ENCODE data around the gene MCUB.
"Not testable (repeated sequence)": the region's sequence is repeated elsewhere in the genome, so short reads cannot be mapped to it uniquely, and the experiment has no call there.

The MCUB gene

DNA sequence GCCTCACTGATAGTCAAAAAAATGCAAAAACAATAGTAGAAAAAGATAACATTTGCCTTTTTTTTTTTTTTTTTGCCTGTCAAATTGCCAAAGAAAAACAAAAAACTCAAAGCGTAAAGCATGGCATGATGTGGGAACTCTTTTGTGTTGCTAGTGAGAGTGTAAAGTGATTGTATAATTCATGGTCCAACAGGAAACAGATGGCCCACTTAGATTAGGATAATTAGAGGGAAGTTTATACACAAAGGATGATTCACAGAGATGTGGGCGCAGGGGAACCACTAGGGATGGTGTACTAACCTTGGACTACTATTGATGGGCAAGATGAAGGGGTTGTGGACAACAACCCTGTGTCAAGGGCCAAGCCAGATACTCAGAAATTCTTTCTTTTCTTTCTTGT, 16.4 kb downstream of the MCUB start:
- no peak for DNase-seq

DNA sequence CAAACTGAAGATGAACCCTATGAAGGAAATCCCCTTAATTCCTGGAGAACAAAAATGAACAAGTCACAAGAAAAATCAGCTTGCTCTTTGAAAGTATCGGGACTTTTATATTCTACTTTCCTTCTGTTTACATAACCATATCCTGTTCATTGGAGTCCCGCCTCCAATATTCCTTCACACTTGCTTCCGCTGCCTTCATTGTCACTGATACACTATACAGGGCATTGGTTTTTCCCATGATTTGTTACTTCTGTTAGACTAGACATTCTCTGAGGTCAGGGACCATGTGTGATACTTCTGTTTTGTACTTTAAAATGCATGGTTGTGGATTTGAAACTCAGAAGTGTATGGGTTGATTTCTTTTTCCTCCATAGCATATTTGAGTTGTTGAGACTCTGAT, 18.8 kb downstream of the MCUB start:
- DNase-seq: no peak

DNA sequence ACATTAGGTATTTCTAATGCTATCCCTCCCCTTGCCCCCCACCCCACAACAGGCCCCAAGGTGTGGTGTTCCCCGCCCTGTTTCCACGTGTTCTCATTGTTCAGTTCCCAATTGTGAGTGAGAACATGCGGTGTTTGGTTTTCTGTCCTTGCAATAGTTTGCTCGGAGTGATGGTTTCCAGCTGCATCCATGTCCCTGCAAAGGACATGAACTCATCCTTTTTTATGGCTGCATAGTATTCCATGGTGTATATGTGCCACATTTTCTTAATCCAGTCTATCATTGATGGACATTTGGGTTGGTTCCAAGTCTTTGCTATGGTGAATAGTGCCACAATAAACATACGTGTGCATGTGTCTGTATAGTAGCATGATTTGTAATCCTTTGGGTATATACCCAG, 20.0 kb downstream of the MCUB start:
- DNase-seq: not testable (repeated sequence)

DNA sequence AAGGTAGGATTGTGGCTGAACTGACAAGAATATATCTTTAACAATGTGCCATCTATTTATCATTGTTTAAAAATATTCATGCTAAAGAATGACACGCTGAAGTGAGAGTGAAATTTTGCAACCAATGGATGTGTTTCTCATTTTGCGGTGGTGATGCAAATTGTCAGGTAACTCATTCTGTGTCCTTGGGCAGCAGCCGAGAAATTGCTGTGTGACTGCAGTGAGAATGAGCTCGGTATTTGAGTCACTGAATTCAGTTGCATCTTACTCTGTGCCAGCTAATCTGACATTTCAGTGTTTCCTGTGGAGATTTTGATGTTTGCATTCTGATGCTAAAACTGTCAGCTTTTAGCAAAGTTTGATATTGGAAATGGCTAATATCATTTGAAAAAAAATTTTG, 28.1 kb downstream of the MCUB start:
- DNase-seq: peak in 2 of 58 donors; percentile 5 to 13

DNA sequence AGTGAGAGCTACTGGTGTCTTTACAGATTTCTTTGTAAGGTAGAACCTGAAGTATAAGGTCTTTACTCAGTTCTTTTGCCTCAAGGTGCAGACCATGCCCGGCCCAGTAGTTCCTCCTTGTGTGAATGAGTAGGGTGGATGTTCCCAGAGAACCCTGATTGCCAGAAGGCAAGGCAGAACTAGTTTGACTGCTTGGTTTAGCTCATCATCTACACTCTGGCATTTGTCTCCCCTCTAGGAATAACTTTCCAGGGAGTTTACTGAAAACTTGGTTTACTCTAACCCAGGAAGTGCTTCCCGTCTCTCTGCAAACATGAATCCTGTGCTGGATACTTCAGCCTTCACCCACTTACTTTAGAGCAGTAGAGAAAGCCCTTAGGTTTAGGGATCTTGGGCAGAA, 29.1 kb downstream of the MCUB start:
- no peak for DNase-seq

DNA sequence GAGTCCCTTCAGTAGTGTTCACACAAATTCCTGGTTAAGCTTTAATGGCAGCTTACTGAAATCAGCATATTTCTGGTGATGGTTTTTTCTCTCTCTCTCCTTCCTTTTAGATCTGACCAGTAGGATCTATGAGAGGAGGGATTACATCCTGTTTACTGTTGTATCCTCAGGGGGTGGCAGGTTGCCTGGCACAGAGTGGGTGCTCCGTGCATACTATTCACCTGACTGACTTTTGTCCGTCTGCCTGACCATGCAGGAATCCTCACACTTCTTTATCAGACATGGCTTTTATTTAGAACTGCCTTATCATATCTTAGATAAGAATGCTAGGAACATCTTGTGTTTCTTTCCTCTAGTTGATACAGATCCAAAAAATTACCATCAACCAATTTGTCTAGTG, 29.6 kb downstream of the MCUB start:
- DNase-seq: no peak

DNA sequence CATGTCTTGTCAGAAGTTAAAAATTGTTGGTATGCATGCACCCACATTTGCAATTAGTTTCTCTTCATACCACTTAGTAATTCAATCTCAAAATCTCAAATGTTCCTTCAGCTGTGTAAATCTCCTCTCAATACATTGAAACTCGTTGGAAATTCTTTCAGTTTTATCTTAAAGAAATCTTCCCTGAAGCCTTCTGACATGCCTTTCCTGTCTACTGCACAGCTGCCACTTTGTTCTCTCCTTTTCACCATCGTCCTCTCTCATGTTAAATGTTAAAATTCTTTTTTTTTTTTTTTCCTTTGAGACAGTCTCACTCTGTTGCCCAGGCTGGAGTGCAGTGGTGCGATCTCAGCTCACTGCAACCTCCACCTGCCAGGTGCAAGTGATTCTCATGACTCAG, 30.9 kb downstream of the MCUB start:
- DNase-seq: no peak

DNA sequence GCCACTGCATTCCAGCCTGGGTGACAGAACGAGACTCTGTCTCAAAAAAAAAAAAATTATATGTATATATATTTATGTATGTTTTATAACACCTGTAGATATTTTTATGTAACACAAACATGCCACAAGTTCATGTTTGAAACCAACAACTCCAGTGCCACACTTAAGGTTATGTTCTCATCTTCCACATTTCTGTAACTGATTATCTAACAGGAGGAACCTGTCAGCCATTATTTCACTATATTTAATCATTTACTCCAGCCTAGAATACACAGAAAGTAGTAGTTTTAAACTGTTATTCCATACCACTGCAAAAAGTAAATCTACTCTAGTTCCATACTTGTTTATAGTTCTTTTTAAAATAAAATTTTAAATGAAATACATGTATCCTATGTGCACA, 32.3 kb downstream of the MCUB start:
- DNase-seq: no peak

DNA sequence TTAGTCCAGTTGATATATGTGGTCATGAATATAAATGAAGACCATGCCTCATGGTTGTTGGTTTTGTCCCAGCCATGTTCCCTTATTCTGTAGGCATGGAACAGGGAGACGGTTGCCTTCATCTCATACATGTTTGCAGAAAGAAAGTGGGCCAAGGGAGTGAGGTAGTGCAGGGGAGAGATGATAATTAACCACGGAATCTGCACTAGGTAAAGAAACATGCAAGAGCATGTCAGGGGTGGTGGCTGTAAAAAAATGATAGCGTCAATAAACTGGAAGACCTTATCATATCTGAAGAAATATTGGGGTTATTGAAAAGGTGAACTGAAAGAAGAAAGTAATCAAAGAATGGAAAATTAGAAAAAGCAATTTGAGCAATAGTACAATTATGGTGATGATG, 35.1 kb downstream of the MCUB start:
- not testable (repeated sequence) for DNase-seq

DNA sequence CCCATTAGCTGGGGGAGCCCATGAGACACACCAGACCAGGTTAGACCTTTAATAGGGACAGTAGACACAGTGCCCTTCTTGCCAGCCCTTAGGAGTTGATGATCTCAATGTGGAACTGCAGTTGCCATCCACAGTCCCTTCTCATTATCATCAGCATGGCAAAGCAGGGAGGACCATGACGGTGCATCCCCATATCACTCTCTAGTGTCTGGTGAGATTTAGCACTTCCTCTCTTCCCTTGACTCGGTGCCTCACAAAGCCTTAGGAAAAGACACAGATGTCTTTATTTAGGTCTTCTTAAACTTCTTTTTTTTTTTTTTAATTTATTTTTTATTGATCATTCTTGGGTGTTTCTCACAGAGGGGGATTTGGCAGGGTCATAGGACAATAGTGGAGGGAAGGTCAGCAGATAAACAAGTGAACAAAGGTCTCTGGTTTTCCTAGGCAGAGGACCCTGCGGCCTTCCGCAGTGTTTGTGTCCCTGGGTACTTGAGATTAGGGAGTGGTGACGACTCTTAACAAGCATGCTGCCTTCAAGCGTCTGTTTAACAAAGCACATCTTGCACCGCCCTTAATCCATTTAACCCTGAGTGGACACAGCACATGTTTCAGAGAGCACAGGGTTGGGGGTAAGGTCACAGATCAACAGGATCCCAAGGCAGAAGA, 36.5 kb downstream of the MCUB start:
- DNase-seq: not testable (repeated sequence)

DNA sequence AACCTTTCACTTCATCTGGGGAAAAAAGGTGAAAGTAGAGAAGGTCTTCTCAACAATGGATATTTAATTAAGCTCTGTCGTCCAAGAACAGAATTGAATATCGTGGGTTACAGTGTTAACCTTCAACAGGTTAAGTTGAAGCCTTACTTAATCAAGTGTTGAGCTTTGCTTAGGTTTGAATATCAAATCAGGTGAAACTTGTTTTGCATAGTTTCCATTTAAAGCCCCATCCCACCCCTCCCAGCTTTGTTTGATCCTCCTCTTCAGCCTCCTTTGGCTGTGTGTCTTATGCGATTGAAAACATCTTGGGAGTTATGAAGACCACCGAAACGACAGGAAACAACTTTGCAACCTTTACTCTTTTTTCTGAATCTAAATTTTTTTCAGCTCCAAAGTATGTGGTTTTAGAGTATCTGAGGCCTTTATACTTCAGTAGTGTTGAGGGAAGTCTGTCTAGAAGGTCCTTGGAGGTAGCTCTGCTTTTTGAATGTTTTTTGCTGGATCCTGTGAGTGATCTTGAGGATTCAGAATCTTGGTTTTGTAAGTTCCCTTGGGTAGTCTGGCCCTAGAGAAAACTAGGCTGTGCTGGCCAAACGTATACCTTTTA, 39.1 kb downstream of the MCUB start:
- no peak for DNase-seq

DNA sequence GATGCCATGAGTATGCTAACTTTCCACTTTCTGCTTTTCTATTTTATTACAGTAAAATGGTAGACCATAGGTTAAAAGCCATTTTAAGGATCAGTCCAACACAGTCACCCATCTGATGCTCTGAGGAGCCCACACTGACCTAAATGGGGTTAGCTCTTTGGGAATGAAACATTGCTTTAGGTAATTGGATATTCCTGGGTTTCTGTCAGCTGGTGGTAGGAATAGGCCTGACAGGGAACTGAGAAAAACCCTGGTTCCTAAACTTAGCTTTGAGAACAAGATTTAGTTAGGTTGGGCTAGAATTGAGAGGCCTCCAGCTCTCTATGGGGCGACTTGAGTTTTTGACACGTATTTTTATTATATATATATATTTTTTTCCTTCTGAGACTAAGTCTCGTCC, 40.4 kb downstream of the MCUB start:
- DNase-seq: no peak

DNA sequence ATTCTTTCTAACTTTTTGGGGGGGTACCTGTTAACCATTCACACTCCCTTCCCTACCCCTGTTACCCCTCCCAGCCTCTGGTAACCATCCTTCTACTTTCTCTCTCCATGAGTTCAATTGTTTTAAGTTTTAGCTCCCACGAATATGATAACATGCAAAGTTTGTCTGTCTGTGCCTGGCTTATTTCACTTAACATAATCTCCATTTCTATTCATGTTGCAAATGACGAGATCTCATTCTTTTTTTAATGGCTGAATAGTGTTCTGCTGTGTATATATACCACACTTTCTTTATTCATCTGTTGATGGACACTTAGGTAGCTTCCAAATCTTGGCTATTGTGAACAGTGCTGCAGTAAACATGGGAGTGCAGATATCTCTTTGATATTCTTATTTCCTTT, 41.3 kb downstream of the MCUB start:
- DNase-seq: no peak

DNA sequence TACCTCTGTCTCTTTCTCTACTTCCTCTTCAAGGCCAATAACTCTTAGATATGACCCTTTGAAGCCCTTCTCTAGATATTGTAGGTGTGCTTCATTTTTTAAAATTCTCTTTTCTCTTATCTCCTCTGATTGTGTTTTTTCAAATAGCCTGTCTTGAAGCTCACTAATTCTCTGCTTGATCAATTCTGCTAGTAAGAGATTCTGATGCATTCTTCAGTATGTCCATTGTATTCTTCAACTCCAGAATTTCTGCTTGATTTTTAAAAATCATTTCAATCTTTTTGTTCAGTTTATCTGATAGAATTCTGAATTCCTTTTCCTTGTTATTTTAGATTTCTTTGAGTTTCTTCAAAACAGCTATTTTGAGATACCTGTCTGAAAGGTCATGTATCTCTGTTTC, 47.9 kb downstream of the MCUB start:
- DNase-seq: no peak

DNA sequence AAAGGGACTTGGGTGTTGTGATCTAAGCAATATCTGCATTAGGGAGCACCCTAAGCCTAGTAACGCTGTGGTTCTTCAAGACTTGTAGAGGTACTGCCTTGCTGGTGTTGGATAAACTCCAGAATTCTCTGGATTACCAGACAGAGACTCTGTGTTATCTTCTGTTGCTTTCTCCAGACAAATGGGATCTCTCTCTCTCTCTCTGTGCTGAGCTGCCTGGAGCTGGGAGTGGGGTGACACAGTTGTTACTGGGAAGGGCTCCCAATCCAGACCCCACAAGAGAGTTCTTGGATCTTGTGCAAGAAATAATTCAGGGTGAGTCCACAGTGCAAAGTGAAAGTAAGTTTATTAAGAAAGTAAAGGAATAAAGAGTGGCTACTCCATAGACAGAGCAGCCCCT, 48.8 kb downstream of the MCUB start:
- DNase-seq: no peak

DNA sequence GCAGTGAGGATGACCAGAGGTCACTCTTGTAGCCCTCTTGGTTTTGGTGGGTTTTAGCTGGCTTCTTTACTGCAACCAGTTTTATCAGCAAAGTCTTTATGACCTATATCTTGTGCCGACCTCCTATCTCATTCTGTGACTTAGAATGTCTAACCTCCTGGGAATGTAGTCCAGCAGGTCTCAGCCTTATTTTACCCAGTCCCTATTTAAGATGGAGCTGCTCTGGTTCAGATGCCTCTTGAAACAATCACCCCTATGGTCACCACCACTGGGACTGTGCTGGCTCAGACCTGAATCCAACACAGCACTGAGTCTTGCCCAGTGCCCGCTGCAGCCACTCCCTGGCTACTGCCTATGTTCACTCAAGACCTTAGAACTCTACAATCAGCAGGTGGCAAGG, 49.4 kb downstream of the MCUB start:
- DNase-seq: no peak

DNA sequence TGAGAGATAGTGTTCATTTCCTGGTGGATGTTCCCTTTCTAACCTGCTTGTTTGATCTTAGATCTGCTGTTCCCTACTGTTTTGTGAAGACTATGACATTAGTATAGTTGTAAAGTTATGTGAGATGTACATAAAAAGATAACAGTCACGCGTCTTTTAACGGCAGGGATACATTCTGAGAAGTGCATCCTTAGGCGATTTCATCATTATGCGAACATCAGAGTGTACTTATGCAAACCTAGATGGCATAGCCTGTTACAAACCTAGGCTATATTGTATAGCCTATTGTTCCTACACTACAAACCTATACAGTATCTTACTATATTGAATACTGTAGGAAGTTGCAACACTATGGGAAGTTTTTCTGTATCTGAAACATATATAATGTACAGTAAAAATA, 50.4 kb downstream of the MCUB start:
- DNase-seq: no peak

DNA sequence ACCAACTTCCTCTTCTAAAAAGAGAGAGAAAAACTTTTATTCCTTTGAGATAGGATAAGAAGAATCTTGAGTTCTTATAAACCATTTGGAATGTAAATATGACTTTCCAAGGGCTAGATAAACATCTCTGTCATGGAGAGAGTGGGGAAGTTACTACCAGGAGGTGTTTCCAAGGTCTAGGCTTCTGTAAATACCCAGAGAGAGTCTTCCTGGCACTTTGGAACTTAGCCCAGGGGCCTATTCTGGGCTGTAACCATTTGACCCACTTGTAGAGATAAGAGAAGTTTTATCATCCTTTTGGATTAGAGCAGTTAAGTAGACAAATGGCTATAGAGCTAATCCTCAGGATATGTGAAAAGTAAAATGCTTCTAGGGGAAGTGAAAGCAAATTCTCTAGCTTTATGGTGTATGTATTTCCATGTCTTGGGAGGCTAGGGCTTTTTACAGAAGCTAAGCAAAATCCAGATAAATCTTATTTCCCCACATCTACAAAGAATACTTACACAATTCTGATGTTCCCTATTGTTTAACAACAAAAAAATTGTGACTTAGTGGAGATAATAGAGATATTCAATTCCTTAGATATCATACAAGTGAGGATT, 51.1 kb downstream of the MCUB start:
- no peak for DNase-seq

DNA sequence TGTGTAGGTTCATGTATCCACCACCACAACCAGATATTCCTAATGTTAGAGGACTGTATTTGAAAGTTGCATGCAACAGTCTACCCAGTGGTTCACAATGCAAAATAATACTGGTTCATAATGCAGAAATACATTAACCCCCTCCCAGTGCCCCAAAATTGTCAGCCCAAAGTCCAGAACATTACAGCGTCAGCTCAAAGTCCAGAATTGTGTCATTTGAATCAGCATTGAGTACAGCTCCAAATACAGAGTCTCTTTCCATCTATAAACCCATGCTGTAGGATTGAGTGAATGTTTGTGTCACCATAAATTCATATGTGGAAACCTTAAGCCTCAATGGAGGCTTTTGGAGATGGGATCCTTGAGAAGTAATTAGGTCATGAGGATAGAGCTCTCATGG, 54.0 kb downstream of the MCUB start:
- no peak for DNase-seq

DNA sequence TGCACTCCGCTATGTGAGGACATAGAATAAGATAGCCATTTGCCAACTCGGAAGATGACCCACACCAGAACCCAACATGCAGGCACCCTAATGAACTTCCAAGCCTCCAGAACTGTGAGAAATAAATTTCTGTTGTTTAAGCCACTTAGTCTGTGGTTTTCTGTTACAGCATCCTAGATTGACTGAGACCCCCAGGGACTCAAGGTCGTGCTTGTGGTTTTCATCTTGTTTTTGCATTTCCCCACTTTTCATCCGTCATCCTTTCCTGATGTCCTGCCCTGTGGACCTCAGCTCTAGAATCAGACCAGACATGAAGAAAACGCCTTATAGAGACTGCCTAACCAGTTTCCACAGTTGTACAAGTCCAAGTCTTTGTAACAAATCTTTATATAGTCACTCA, 54.4 kb downstream of the MCUB start:
- DNase-seq: no peak

DNA sequence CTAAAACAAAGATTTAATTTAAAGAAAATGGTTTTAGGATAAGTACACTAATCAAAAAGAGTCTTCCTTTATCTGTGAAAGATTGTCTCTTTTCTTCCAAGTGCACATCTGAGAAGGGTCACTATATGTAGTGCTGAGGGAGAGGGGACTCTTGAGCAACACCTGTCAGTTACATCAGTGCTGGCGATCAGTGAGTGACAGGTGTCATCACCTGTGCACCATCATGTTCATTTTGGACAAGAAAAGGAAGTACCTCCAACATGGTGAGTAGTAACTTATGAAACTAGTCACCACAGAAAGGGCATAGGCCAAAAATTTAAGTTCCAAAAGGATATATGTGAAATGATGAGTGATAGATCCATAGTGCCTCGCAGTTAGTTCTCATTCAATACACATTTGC, 55.7 kb downstream of the MCUB start:
- DNase-seq: no peak

DNA sequence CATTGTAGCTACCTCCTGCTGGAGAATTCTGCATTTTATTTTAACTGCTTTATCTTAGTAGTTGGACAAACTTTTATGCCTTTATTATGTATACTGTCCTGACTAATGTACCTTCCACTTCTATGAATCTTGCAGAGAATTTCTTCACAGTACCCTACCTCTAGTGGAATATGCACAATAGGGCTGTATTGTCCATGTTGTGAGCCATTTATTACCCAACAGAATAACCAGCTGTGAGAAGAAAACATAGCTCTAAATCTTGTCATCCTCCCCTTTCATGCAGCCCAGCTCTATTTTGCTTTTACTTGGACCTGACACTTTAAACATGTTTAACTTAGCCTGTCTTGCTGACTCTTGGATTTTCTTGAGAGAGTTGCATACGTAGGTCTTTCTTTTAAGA, 56.2 kb downstream of the MCUB start:
- DNase-seq: no peak

DNA sequence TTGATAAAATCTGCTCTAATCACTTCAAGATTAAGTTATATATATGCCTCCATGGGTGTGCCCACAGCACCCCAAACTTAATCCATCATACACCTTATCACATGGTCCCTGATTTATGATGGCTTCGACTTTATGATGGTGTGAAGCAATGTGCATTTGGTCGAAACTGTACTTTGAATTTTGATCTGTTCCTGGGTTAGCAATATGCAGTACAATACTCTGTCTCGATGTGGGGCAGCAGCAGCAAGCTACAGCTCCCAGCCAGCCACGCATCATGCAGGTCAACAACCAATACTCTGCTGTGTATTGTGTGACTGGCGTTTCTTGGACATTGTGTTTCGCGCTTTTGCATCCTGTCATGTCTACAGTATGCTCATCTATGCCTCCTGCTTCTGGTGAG, 62.6 kb downstream of the MCUB start:
- no peak for DNase-seq

Data from anterior cingulate cortex (tissue), 58 donors.